Femur (tissue), 1 donor: ENCODE results near the gene NFKBIA.
"Not testable (repeated sequence)": the region's sequence is repeated elsewhere in the genome, so short reads cannot be mapped to it uniquely, and the experiment has no call there.

Source experiments
- DNase-seq: peaks from one replicate; pipeline ENCODE4 v3.0.0-alpha.2; 2017

Gene NFKBIA

GRCh38 chr14:35366521-35366976, 38.0 kb downstream of the NFKBIA start:
- no peak for DNase-seq

GRCh38 chr14:35366056-35366451, 38.5 kb downstream of the NFKBIA start:
- no peak for DNase-seq

- no peak for DNase-seq
These were observed 39.2 kb downstream of the NFKBIA start for GRCh38 chr14:35365130-35366055.

GRCh38 chr14:35362911-35363374, 41.6 kb downstream of the NFKBIA start:
- no peak for DNase-seq

GRCh38 chr14:35362450-35362849, 42.1 kb downstream of the NFKBIA start:
- DNase-seq, result no peak

GRCh38 chr14:35361141-35361480, 43.4 kb downstream of the NFKBIA start:
- DNase-seq, result no peak

GRCh38 chr14:35359655-35360054, 44.9 kb downstream of the NFKBIA start:
- not testable (repeated sequence) for DNase-seq

GRCh38 chr14:35355981-35356841, 48.3 kb downstream of the NFKBIA start:
- no peak for DNase-seq

GRCh38 chr14:35355235-35355634, 49.3 kb downstream of the NFKBIA start:
- not testable (repeated sequence) for DNase-seq

GRCh38 chr14:35353409-35354172, 51.0 kb downstream of the NFKBIA start:
- no peak for DNase-seq

GRCh38 chr14:35352274-35353233, 52.0 kb downstream of the NFKBIA start:
- no peak for DNase-seq

- no peak for DNase-seq
These were observed 52.7 kb downstream of the NFKBIA start for GRCh38 chr14:35351897-35352273.
